ENCODE results near the gene MAP2K3.

MAP2K3 gene

DNA sequence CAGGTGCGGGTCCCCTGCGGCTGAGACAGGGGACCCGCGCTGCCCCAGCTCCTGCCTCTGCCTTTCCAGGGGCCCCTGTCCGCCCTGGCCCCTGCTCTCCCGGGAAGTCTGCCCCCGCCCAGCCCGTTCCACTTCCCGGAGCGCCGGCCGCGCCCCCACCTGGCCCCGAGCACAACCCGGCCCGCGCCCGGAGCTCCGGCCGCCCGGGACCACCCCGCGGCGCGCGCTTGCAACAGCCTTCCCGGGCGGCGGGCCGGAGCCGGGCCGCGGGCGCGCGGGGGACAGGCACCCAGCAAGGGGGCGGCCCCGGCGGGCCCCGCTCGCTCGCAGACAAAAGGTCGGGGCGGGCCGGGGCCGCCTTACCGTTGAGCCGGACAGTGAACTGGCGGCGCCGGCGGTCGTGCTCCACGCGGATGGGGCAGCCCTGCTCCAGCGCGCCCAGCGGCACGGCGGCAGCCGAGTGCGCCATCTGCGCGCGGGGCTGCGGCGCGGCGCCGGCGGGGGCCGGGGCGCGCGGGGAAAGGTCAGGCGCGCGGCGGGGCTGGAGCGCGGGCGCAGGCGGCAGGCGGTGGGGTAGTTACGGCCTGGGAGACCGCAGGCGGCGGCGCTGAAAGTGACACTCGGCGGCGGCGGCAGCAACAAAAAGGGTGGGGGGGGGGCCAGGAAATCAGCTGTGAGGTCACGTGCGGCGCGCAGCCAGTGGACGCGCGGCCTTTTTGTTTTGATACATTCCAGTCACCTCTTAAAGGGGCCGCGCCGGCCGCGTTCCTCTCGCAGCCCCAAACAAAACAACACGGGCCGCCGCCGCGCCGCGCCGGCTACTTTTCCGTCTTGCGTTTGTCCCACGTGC lies 31.5 kb upstream of the MAP2K3 start, which contains the start of gene NATD1:
Gene NATD1 (minus strand): TSS at position 615 of the 850 bp plus-strand sequence. CDS start 146 bp downstream, at position 469.
- FAIRE-seq (peak; percentile 87), DNase-seq (ENCODE audit: low spot score) (peak; percentile 88)

GRCh38 chr17:21253646-21254441 lies 30.7 kb upstream of the MAP2K3 start:
- DNase-seq (ENCODE audit: low spot score) (no peak), FAIRE-seq (no peak)

DNA sequence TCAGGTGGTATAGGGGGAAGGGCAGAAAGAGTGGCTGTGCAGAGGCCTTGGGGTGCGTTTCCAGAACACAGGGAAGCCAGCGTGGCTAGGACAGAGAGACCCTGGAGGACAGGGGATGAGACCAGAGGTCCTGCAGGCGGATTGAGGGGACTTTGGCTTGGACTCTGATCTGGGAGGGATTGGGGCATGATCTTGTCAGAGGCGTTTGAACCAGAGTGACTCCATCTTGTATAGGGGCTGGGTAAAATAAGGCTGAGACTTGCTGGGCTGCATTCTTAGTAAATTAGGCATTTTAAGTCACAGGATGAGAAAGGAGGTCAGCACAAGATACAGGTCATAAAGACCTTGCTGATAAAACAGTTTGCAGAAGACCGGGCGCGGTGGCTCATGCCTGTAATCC lies 25.9 kb upstream of the MAP2K3 start:
- FAIRE-seq (no peak), DNase-seq (ENCODE audit: low spot score) (no peak)

DNA sequence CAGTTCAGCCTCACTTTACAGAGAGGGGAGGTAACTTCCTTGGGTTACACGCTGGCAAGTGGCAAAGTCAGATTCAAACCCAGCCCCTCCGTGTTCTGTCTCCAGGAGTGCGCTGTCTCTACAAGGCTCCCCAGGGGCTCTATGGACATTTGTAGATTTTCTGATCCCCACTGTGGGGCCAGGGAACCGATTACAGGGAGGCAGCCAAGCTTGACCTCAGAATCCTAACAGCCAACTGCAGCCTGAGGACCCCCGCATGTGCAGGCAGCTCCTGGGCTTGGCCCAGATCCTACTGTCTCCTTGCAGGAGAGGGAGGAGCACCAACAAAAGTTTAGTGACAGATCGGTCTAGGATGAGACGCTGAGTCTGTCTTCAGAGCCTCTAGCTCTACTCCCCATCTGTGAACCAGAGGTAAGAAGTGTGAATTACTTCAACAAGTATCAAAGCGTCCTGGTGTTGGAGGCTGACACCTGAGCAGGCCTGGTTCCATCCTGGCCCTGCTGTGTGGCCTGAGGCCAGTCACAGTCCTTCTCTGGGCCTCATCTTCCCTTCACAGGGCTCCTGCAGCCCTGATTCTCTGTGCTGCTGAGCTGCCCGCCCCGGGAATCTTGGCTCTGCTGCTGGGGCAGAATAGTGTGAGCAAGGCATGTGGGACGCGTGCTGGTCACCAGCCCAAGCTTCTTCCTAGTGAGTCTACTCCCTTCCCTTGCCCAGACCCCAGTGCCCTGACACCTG lies 22.1 kb upstream of the MAP2K3 start:
- DNase-seq (ENCODE audit: low spot score): no peak
- FAIRE-seq: no peak

- FAIRE-seq: no peak
These were observed 21.1 kb upstream of the MAP2K3 start for GRCh38 chr17:21263376-21263775.

DNA sequence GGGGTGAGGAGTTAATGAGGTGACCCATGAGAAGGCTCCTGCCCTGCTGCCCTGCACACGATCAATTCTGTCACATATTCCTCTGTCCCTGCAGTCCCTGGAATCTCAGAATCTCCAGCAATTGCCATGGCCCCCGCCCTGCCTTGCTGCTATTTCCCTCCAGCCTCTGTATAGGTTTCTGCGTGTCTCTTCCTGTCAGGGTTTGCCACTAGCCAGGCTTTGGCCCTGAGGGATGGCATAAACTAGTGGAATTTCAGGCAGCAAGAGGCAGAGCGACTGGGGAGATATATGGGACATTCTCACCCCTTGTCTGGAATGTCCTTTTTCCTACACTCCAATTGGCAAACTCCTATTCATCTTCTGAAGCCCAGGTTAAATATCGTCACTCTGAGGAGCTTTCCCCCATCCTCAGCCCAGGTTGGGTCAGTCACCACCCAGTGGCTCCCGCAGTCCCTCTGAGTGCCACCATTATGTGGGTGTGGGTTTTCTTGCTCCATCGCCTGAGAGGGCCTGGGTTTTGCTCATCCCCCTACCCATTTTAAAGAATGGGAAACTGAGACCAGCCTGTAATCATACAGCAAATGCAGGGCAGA lies 15.8 kb upstream of the MAP2K3 start:
- FAIRE-seq (no peak), DNase-seq (ENCODE audit: low spot score) (no peak)

More at GRCh38 chr17:21263376-21263775, 21.1 kb upstream of the MAP2K3 start:
- DNase-seq (ENCODE audit: low spot score): no peak

GRCh38 chr17:21269394-21269793 lies 15.1 kb upstream of the MAP2K3 start:
- no peak for FAIRE-seq
- DNase-seq (ENCODE audit: low spot score): no peak

GRCh38 chr17:21271454-21272183 lies 12.9 kb upstream of the MAP2K3 start:
- no peak for FAIRE-seq

DNA sequence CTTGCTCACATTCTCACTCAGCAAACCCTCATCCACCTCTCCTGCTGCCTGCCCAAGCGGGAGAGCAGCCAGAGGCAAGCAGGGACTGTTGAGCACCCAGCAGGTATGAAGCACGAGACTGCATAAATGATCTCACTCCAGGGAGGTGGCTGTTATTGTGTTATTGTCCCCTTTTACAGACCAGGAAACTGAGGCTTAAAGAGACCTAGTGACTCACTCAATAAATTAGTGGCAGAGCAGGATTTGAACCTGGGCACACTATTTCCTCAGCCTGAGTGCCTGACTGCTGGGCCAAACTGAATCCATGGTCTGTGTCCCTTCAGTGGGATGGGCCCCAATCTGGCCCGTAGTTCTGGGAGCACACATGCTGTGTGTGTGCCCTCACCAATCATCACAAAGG lies 12.3 kb upstream of the MAP2K3 start:
- DNase-seq (ENCODE audit: low spot score): no peak
- FAIRE-seq: no peak

More at GRCh38 chr17:21271454-21272183, 12.9 kb upstream of the MAP2K3 start:
- no peak for DNase-seq (ENCODE audit: low spot score)

DNA sequence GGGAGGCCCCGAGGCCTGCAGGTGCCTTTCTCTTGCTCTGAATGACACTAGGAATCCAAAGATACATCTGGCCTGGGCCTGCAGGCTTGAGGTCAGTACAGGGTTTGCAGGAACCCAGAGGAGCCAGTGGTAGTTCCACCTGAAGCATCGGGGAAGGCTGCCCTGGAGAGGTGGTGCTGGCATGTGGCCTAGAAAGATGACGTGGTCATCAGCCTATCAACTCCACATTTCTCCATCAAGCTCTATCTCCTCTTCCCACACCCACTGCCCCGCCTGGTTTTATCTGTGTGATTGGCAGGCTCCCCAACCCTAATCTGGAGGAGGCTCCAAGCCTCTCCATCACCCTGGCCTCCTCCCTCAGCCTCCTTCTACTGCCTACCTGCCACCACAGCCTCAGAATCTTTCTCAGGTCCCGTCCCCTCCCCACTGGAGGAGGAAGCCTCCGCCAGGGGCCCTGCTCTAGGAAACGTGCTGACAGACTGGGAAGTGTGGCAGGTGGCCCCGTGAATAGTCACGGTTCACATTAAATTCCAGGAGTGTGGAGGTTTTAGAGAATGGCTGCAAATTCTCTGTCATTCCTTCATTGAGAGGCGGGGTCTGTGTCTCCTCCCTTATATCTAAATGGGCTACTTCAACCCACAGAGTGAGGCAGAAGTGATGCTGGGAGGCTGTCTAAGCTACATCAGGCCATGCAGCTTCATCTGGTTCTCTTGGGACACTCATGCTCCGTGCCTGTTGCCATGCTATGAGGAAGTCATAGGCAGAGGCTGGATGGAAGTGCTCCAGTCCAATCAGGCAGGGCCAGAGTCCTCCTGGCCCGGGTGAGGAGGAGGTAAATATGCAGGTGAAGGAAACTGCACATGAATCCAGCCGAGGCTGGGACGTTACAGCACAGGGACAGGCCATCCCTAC lies 11.4 kb upstream of the MAP2K3 start:
- FAIRE-seq (no peak), DNase-seq (ENCODE audit: low spot score) (no peak)

DNA sequence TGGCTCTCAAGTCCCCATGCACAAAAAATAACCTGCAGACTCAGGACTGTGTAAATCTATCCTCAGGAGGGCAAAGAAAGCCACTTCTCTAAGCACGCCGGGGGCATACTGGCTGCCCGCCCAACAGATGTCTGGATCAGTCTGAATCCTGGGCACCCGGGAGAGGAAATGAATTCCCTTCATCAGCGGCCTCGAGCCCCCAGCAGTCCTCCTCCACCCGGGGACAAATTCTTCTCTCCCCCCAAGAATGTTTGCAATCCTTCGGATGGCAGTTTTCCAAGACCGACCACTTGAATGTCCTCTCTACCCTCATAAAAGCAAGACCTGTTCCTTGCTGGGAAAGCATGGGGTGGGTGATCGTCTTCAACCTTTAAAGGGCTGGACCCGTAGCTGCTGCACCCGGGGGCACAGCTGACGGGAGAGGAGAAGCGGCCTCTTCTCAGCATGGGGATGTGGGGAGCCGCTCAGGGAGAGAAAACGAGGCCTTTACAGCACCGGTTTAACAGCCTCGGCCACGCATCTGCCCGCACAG lies 9.4 kb upstream of the MAP2K3 start:
- DNase-seq (ENCODE audit: low spot score) (no peak), FAIRE-seq (no peak)

- DNase-seq (ENCODE audit: low spot score) (peak; percentile 96), FAIRE-seq (peak; percentile 71)
These were observed 8.8 kb upstream of the MAP2K3 start for GRCh38 chr17:21275579-21276263.

GRCh38 chr17:21276264-21276588 lies 8.3 kb upstream of the MAP2K3 start:
- FAIRE-seq (no peak), DNase-seq (ENCODE audit: low spot score) (no peak)

GRCh38 chr17:21277332-21277731 lies 7.2 kb upstream of the MAP2K3 start:
- FAIRE-seq: no peak
- no peak for DNase-seq (ENCODE audit: low spot score)

GRCh38 chr17:21278450-21279197 lies 5.9 kb upstream of the MAP2K3 start:
- FAIRE-seq (no peak), DNase-seq (ENCODE audit: low spot score) (no peak)

DNA sequence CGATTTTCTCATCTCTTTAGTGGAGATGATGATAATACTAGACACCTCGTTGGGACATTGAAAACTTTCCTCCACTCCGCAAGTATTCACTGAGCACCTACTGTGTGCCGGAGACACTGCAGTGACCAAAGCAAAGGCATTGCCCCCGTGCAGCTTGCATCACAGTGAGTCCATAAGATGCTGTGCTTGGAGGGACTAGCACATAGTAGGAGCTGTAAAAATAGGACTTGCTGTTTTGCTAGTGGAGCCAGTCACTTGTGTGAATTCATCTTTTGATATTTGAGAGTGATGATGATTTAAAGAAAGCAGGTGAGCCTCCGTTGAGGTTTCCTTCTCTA lies 5.3 kb upstream of the MAP2K3 start:
- DNase-seq (ENCODE audit: low spot score): no peak
- FAIRE-seq: no peak

DNA sequence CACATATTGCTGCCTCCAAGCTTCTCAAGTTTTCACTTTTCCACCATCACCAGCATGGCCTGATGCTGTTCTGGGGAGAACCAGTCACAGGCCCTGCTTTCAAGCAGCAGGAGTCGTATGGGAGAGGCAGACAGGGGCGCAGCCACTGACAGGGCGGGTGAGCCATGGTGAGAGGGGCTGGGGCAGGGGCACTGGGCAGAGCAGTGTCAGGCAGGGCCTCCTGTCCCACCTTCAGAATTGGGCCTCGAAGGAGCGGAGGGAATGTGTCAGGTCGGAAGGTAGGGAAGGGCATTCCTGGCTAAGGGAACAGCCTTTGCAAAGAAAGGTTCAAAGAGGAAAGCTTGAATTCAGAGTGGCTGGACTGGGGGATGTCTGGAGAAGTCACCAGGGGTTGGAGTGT lies 4.9 kb upstream of the MAP2K3 start:
- DNase-seq (ENCODE audit: low spot score) (no peak), FAIRE-seq (no peak)

GRCh38 chr17:21280081-21280518 lies 4.4 kb upstream of the MAP2K3 start:
- peak; percentile 91 for FAIRE-seq

More at GRCh38 chr17:21280081-21280518, 4.4 kb upstream of the MAP2K3 start:
- peak; percentile 87 for DNase-seq (ENCODE audit: low spot score)
